HG03064 (cell line): ENCODE measurements around the gene SETD1A.

ENCODE experiments used
- ATAC-seq: cut with Tn5 transposase; IDR thresholded peaks from one replicate; pipeline ENCODE4 v1.9.1; 2021; ENCODE audit warnings: low read depth; ENCODE audit not compliant: unreplicated experiment

SETD1A gene

GRCh38 chr16:30957456-30958174, at the start of gene SETD1A:
TSS of gene SETD1A (plus strand) at chr16:30957754. CDS start at chr16:30958732, 978 bp downstream.
- ATAC-seq, result peak; percentile 53

GRCh38 chr16:30910427-30911029, 47.0 kb upstream of the SETD1A start:
- no peak for ATAC-seq

GRCh38 chr16:30912794-30913412, 44.7 kb upstream of the SETD1A start:
- ATAC-seq, result no peak

GRCh38 chr16:30914830-30915229, 42.7 kb upstream of the SETD1A start:
- ATAC-seq, result no peak

GRCh38 chr16:30918614-30919013, 38.9 kb upstream of the SETD1A start:
- ATAC-seq, result no peak

- ATAC-seq, result no peak
Observed at GRCh38 chr16:30920891-30921290, 36.7 kb upstream of the SETD1A start.

GRCh38 chr16:30921459-30921747, 36.2 kb upstream of the SETD1A start:
- ATAC-seq, result no peak

GRCh38 chr16:30921748-30922419, 35.7 kb upstream of the SETD1A start:
- no peak for ATAC-seq

GRCh38 chr16:30922420-30922959, 35.1 kb upstream of the SETD1A start:
- peak; percentile 54 for ATAC-seq

- peak; percentile 66 for ATAC-seq
Observed at GRCh38 chr16:30922960-30923535, 34.5 kb upstream of the SETD1A start.

GRCh38 chr16:30923554-30924075, 33.9 kb upstream of the SETD1A start, which contains the start of gene FBXL19:
TSS of gene FBXL19 (plus strand) at chr16:30923572. CDS start at chr16:30925755, 2,183 bp downstream.
- ATAC-seq, result no peak

- no peak for ATAC-seq
Observed at GRCh38 chr16:30924076-30924912, 33.3 kb upstream of the SETD1A start.

GRCh38 chr16:30924913-30925631, 32.5 kb upstream of the SETD1A start:
- no peak for ATAC-seq

- no peak for ATAC-seq
Observed at GRCh38 chr16:30925632-30925987, 31.9 kb upstream of the SETD1A start.

GRCh38 chr16:30925995-30926811, 31.4 kb upstream of the SETD1A start:
- ATAC-seq, result no peak

- no peak for ATAC-seq
Observed at GRCh38 chr16:30926937-30927788, 30.4 kb upstream of the SETD1A start.

- no peak for ATAC-seq
Observed at GRCh38 chr16:30927789-30928378, 29.7 kb upstream of the SETD1A start.
